Neuronal stem cell (in vitro differentiated cells): ENCODE measurements around the gene FAM193A.

Experiments
- DNase-seq: peaks from one replicate; pipeline ENCODE4 v3.0.0-alpha.2; 2013; ENCODE audit warnings: low spot score
- H2AFZ ChIP-seq: one replicate; pipeline ENCODE4 v1.6.1; 2013; ENCODE audit warnings: mild to moderate bottlenecking, low read length, inconsistent platforms
- H2AK5ac ChIP-seq: 2 replicates; pipeline ENCODE4 v1.6.1; 2013; ENCODE audit warnings: low read depth, mild to moderate bottlenecking, inconsistent platforms, low read length, moderate library complexity, mixed read lengths
- H2BK120ac ChIP-seq: 2 replicates; pipeline ENCODE4 v1.6.1; 2013; ENCODE audit warnings: low read depth, mild to moderate bottlenecking, inconsistent platforms, low read length, moderate library complexity, mixed read lengths
- H2BK12ac ChIP-seq: one replicate; pipeline ENCODE4 v1.6.1; 2013; ENCODE audit warnings: low read length, inconsistent platforms
- H2BK15ac ChIP-seq: 2 replicates; pipeline ENCODE4 v1.6.1; 2013; ENCODE audit warnings: mild to moderate bottlenecking, low read length, inconsistent platforms, mixed read lengths
- H2BK5ac ChIP-seq: one replicate; pipeline ENCODE4 v1.6.1; 2013; ENCODE audit warnings: inconsistent platforms, mild to moderate bottlenecking, low read length, moderate library complexity
- H3K14ac ChIP-seq: one replicate; pipeline ENCODE4 v1.6.1; 2013; ENCODE audit warnings: low read length, inconsistent platforms
- H3K18ac ChIP-seq: 2 replicates; pipeline ENCODE4 v1.6.1; 2013; ENCODE audit warnings: low read length, inconsistent platforms
- H3K23ac ChIP-seq: 2 replicates; pipeline ENCODE4 v1.6.1; 2013; ENCODE audit warnings: low read depth, mild to moderate bottlenecking, mixed read lengths, low read length, inconsistent platforms; ENCODE audit not compliant: poor library complexity
- H3K27ac ChIP-seq: replicated peaks from 3 replicates; pipeline ENCODE4 v1.5.1; 2013; ENCODE audit warnings: low read length, inconsistent platforms
- H3K27me3 ChIP-seq, 3 experiments: 2 replicates each; pipeline ENCODE4 v1.6.1; 2013; ENCODE audit warnings: low read length in 3 of 3, mild to moderate bottlenecking in 2 of 3, inconsistent platforms in 1 of 3, low read depth in 1 of 3, mixed read lengths in 1 of 3, moderate library complexity in 1 of 3; ENCODE audit not compliant: control insufficient read depth in 3 of 3, insufficient read depth in 3 of 3
- H3K36me3 ChIP-seq, 2 donors: replicated peaks in 1 of 2; 2 replicates each; pipeline ENCODE4 v1.6.1; 2013; ENCODE audit warnings: low read length in 2 of 2; ENCODE audit not compliant: control insufficient read depth in 2 of 2, insufficient read depth in 2 of 2
- H3K4ac ChIP-seq: 2 replicates; pipeline ENCODE4 v1.6.1; 2013; ENCODE audit warnings: inconsistent platforms, mild to moderate bottlenecking, low read length, moderate library complexity
- H3K4me1 ChIP-seq, 2 donors: 1 replicate in 1 of 2; 2 replicates in 1 of 2; pipeline ENCODE4 v1.6.1; 2013; ENCODE audit warnings: low read length in 2 of 2, low read depth in 1 of 2; ENCODE audit not compliant: control insufficient read depth in 2 of 2, insufficient read depth in 1 of 2
- H3K4me2 ChIP-seq: one replicate; pipeline ENCODE4 v1.6.1; 2013; ENCODE audit warnings: mild to moderate bottlenecking, low read length, inconsistent platforms; ENCODE audit not compliant: insufficient read depth, poor library complexity, severe bottlenecking
- H3K4me3 ChIP-seq, 2 donors: 2 replicates each; pipeline ENCODE4 v1.5.1; 2013; ENCODE audit warnings: low read length in 2 of 2, mild to moderate bottlenecking in 2 of 2, inconsistent platforms in 1 of 2, moderate library complexity in 1 of 2
- H3K79me1 ChIP-seq: one replicate; pipeline ENCODE4 v1.6.1; 2013; ENCODE audit warnings: low read depth, mild to moderate bottlenecking, inconsistent platforms, low read length, moderate library complexity
- H3K9ac ChIP-seq: one replicate; pipeline ENCODE4 v1.6.1; 2013; ENCODE audit warnings: mild to moderate bottlenecking, low read depth, low read length, inconsistent platforms; ENCODE audit not compliant: poor library complexity
- H3K9me3 ChIP-seq, 2 donors: replicated peaks in 1 of 2; 2 replicates each; pipeline versions ENCODE3 to v1.6.1; 2013; ENCODE audit warnings: low read length in 2 of 2, mild to moderate bottlenecking in 2 of 2, inconsistent platforms in 1 of 2, low read depth in 1 of 2, mixed read lengths in 1 of 2, moderate library complexity in 1 of 2; ENCODE audit not compliant: control insufficient read depth in 2 of 2, insufficient read depth in 1 of 2
- H4K8ac ChIP-seq: one replicate; pipeline ENCODE4 v1.6.1; 2013; ENCODE audit warnings: low read depth, mild to moderate bottlenecking, inconsistent platforms, low read length, moderate library complexity
- H4K91ac ChIP-seq: one replicate; pipeline ENCODE4 v1.6.1; 2013; ENCODE audit warnings: low read length, low read depth, mild to moderate bottlenecking, inconsistent platforms; ENCODE audit not compliant: poor library complexity
- WGBS, 2 donors: extraction: QIAGEN DNeasy Blood & Tissue Kit; methylation state at CpG; one replicate each; pipeline ENCODE4 v1.1.7; 2013; ENCODE audit warnings: missing lambda C conversion rate in 2 of 2, mixed read lengths in 1 of 2; ENCODE audit not compliant: insufficient read length in 2 of 2, insufficient replicate concordance in 1 of 2; ENCODE audit errors: extremely low coverage in 2 of 2; 5-methylcytosine and 5-hydroxymethylcytosine counted together

FAM193A gene

GRCh38 chr4:2552806-2553205, 16.4 kb downstream of the FAM193A start:
- H3K4me3 ChIP-seq, result no peak overlapping the region

GRCh38 chr4:2558301-2558700, 21.9 kb downstream of the FAM193A start:
- no peak overlapping the region for H2BK15ac ChIP-seq
- no peak for DNase-seq
- no CpG with 5 or more reads among the region's 6 CpGs for WGBS, 2 donors

More at GRCh38 chr4:2552806-2553205, 16.4 kb downstream of the FAM193A start:
- no CpG with 5 or more reads among the region's 11 CpGs for whole genome bisulfite sequencing, 2 donors
- H3K4me2 ChIP-seq, result no peak overlapping the region
- H3K18ac ChIP-seq, result no peak overlapping the region
- no peak overlapping the region for H2BK12ac ChIP-seq
- no peak overlapping the region for H2AFZ ChIP-seq
- no peak overlapping the region for H3K14ac ChIP-seq
- H2BK120ac ChIP-seq, result no peak overlapping the region
- no peak overlapping the region for H4K91ac ChIP-seq
- H3K9ac ChIP-seq, result no peak overlapping the region
- peaks cover 6% of the 10 kb centered on the region for H3K79me1 ChIP-seq
- H2BK15ac ChIP-seq, result no peak overlapping the region
- no peaks in the 10 kb centered on the region for H3K27me3 ChIP-seq
- H3K36me3 ChIP-seq, result peaks cover 0 to 14% of the 10 kb centered on the region in 2 donors
- DNase-seq, result no peak
- no peak overlapping the region for H3K4ac ChIP-seq
- H2AK5ac ChIP-seq, result no peak overlapping the region
- no peak overlapping the region for H3K27ac ChIP-seq
- peak overlapping the region; percentile 3 for H4K8ac ChIP-seq
- H3K23ac ChIP-seq, result peak overlapping the region; percentile 43
- H2BK5ac ChIP-seq, result no peak overlapping the region
- H3K4me1 ChIP-seq, result no peaks in the 10 kb centered on the region
- H3K9me3 ChIP-seq, result peaks cover 0 to 2% of the 10 kb centered on the region in 2 donors

GRCh38 chr4:2560167-2560566, 23.7 kb downstream of the FAM193A start:
- WGBS, 2 donors, result no CpG with 5 or more reads among the region's 12 CpGs
- Histone ChIP-seq H2AFZ (no peak overlapping the region), H3K4me1 (peaks cover 0 to 7% of the 10 kb centered on the region in 2 donors), H3K23ac (no peak overlapping the region), H3K79me1 (peaks cover 9% of the 10 kb centered on the region), H2BK5ac (no peak overlapping the region), H3K27ac (no peak overlapping the region), H3K9ac (no peak overlapping the region), H4K8ac (no peak overlapping the region), H3K36me3 (peaks cover 0 to 63% of the 10 kb centered on the region in 2 donors), H2AK5ac (no peak overlapping the region), H3K9me3 (no peaks in the 10 kb centered on the region), H3K4me3 (no peak overlapping the region), H3K4me2 (no peak overlapping the region), H3K18ac (no peak overlapping the region), H2BK120ac (no peak overlapping the region), H3K14ac (no peak overlapping the region), H3K4ac (no peak overlapping the region), H3K27me3 (no peaks in the 10 kb centered on the region), H4K91ac (no peak overlapping the region), H2BK15ac (no peak overlapping the region), H2BK12ac (no peak overlapping the region)
- no peak for DNase-seq

More at GRCh38 chr4:2558301-2558700, 21.9 kb downstream of the FAM193A start:
- Histone ChIP-seq H3K79me1 (peaks cover 9% of the 10 kb centered on the region), H2AK5ac (no peak overlapping the region), H3K4ac (no peak overlapping the region), H4K8ac (no peak overlapping the region), H3K27ac (no peak overlapping the region), H3K27me3 (no peaks in the 10 kb centered on the region), H3K9me3 (no peaks in the 10 kb centered on the region), H3K18ac (no peak overlapping the region), H4K91ac (no peak overlapping the region), H3K23ac (no peak overlapping the region), H3K36me3 (peaks cover 0 to 47% of the 10 kb centered on the region in 2 donors), H3K4me3 (no peak overlapping the region), H2BK120ac (no peak overlapping the region), H2BK12ac (no peak overlapping the region), H3K9ac (no peak overlapping the region), H3K4me2 (no peak overlapping the region), H2AFZ (no peak overlapping the region), H2BK5ac (no peak overlapping the region), H3K14ac (no peak overlapping the region), H3K4me1 (peaks cover 0 to 7% of the 10 kb centered on the region in 2 donors)

- Histone ChIP-seq H3K23ac (no peak overlapping the region), H4K8ac (no peak overlapping the region), H3K9me3 (peaks cover 0 to 6% of the 10 kb centered on the region in 2 donors), H3K18ac (no peak overlapping the region), H3K27me3 (no peaks in the 10 kb centered on the region), H2BK15ac (no peak overlapping the region), H3K36me3 (peaks cover 3 to 70% of the 10 kb centered on the region in 2 donors), H2BK120ac (no peak overlapping the region), H3K9ac (no peak overlapping the region), H2AK5ac (no peak overlapping the region), H2BK12ac (no peak overlapping the region), H4K91ac (no peak overlapping the region), H3K27ac (no peak overlapping the region), H3K79me1 (no peaks in the 10 kb centered on the region), H3K4me3 (no peak overlapping the region), H3K4me1 (peaks cover 0 to 3% of the 10 kb centered on the region in 2 donors), H3K4me2 (no peak overlapping the region), H3K4ac (no peak overlapping the region), H2BK5ac (no peak overlapping the region), H3K14ac (no peak overlapping the region), H2AFZ (no peak overlapping the region)
- no peak for DNase-seq
- no CpG with 5 or more reads among the region's 4 CpGs for WGBS, 2 donors
Observed at GRCh38 chr4:2565533-2565932, 29.1 kb downstream of the FAM193A start.
